ENCODE results near the gene HBA2. TPM values are rescaled to one million over a fixed set of nuclear protein-coding genes. Genes with fewer than 3 reads are reported as not detected.

Gene HBA2
- total and polyA plus RNA-seq, 4 experiments from 2014 or later = 0.75 to 1.1 (median 0.83) TPM; not detected in 1

DNA sequence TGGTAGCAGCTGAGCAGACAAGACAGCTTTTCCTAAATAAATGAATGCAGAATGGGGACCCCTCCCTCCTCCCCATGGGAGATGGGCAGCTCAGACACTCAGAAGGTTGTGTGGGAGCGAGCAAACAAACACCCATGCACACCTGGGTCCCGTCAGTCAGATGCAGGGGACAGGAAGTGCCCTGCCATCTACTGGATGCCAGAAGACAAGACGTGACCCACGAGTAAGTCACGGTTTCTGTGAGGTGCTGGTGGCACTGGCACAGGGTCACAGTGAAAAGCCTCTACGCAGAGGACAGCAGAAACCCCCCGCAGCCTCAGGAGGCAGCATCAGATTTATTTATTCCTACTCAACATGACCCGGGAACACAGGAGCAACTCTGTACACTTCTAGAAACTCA, 16.0 kb downstream of the HBA2 start:
- H3K36me3 ChIP-seq (ENCODE audit: insufficient read depth, low read length) = peaks cover 41% of the 10 kb centered on the region
- ChIA-PET CTCF (ENCODE audit: partially characterized antibody) (interaction anchor here (0.7 to 1.2 kb wide), 2 partner anchors 123 to 138 kb away, joined by 3 to 5 read pairs; no protein-coding TSS in a partner anchor), POLR2A (ENCODE audit: partially characterized antibody) (no interaction called here)
- H3K27me3 ChIP-seq (ENCODE audit: insufficient read depth, low read length) = no peaks in the 10 kb centered on the region
- peak in 2 of 5 donors; percentile 21 to 28 for DNase-seq
- Mint-ChIP-seq H3K36me3 (peaks cover 24 to 47% of the 10 kb centered on the region in 2 donors), H3K4me1 (peaks cover 0 to 4% (median 3%) of the 10 kb centered on the region in 4 donors), H3K27ac (peak overlapping the region in 5 of 7 donors; percentile 22 to 78 (median 72)), H3K27me3 (no peaks in the 10 kb centered on the region), H3K9me3 (peaks cover 0 to 2% (median 0%) of the 10 kb centered on the region in 8 donors), H3K4me3 (no peak overlapping the region)
- intact Hi-C loops (cut with micrococcal nuclease) = no loop called here
- no peak overlapping the region for H3K4me3 ChIP-seq (ENCODE audit: low read length in 2 of 2)
- H3K4me1 ChIP-seq (ENCODE audit: insufficient read depth, low read length) = no peaks in the 10 kb centered on the region
- no peaks in the 10 kb centered on the region for H3K9me3 ChIP-seq (ENCODE audit: control insufficient read depth in 1 of 2, low read length in 2 of 2)
- no peak overlapping the region for H3K27ac ChIP-seq (ENCODE audit: low read depth, low read length)

GRCh38 chr16:189604-190186, 17.0 kb downstream of the HBA2 start:
- intact Hi-C loops (cut with micrococcal nuclease) = no loop called here
- H3K27ac Mint-ChIP-seq = peak overlapping the region in 1 of 7 donors; percentile 14

DNA sequence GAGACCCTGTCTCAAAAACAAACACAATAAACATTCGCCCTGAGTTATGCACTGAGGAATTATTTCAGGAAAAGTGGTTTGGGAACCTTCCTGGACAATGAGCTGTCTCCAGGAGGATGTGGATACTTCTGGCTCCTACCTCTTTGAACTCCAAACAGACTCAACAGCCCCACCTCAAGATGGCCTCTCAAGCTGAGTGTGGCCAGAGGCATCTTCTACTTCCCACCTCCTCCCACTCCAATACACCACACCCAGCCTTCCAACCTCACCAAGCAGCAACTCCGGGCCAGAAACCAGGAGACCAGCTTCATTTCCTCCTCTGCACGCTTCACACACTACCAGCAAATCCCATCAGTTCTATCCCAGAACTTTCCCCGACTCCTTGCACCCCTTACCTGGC, 19.2 kb downstream of the HBA2 start:
- H3K9me3 Mint-ChIP-seq = peaks cover 0 to 2% (median 0%) of the 10 kb centered on the region in 8 donors
- no peak overlapping the region for H3K4me3 Mint-ChIP-seq
- H3K27ac Mint-ChIP-seq = peak overlapping the region in 5 of 7 donors; percentile 19 to 60 (median 36)
- peaks cover 29 to 72% of the 10 kb centered on the region in 2 donors for H3K36me3 Mint-ChIP-seq
- no peak overlapping the region for H3K4me3 ChIP-seq (ENCODE audit: low read length in 2 of 2)
- H3K27me3 Mint-ChIP-seq = no peaks in the 10 kb centered on the region
- intact Hi-C loops (cut with micrococcal nuclease) = no loop called here
- ChIA-PET CTCF (ENCODE audit: partially characterized antibody) (interaction anchor here (0.5 to 2.0 kb wide), 5 partner anchors 9 to 306 kb away, joined by 3 to 5 read pairs (median 4); no protein-coding TSS in a partner anchor), POLR2A (ENCODE audit: partially characterized antibody) (interaction anchor here (0.6 kb wide), 1 partner anchor 38 kb away, joined by 3 read pairs; the partner anchor contains the start of gene LUC7L)
- H3K36me3 ChIP-seq (ENCODE audit: insufficient read depth, low read length) = peaks cover 60% of the 10 kb centered on the region
- no peaks in the 10 kb centered on the region for H3K9me3 ChIP-seq (ENCODE audit: control insufficient read depth in 1 of 2, low read length in 2 of 2)
- H3K27me3 ChIP-seq (ENCODE audit: insufficient read depth, low read length) = no peaks in the 10 kb centered on the region
- DNase-seq = no peak
- H3K4me1 Mint-ChIP-seq = peaks cover 0 to 4% (median 3%) of the 10 kb centered on the region in 4 donors
- H3K4me1 ChIP-seq (ENCODE audit: insufficient read depth, low read length) = no peaks in the 10 kb centered on the region
- no peak overlapping the region for H3K27ac ChIP-seq (ENCODE audit: low read depth, low read length)

More at GRCh38 chr16:189604-190186, 17.0 kb downstream of the HBA2 start:
- no peak for DNase-seq
- H3K9me3 ChIP-seq (ENCODE audit: control insufficient read depth in 1 of 2, low read length in 2 of 2) = no peaks in the 10 kb centered on the region
- H3K36me3 Mint-ChIP-seq = peaks cover 25 to 55% of the 10 kb centered on the region in 2 donors
- H3K36me3 ChIP-seq (ENCODE audit: insufficient read depth, low read length) = peaks cover 49% of the 10 kb centered on the region
- peaks cover 0 to 4% (median 3%) of the 10 kb centered on the region in 4 donors for H3K4me1 Mint-ChIP-seq
- ChIA-PET POLR2A (ENCODE audit: partially characterized antibody) (no interaction called here), CTCF (ENCODE audit: partially characterized antibody) (no interaction called here)
- no peak overlapping the region for H3K27ac ChIP-seq (ENCODE audit: low read depth, low read length)
- H3K27me3 ChIP-seq (ENCODE audit: insufficient read depth, low read length) = no peaks in the 10 kb centered on the region
- H3K4me3 Mint-ChIP-seq = no peak overlapping the region
- no peak overlapping the region for H3K4me3 ChIP-seq (ENCODE audit: low read length in 2 of 2)
- peaks cover 0 to 2% (median 0%) of the 10 kb centered on the region in 8 donors for H3K9me3 Mint-ChIP-seq
- no peaks in the 10 kb centered on the region for H3K27me3 Mint-ChIP-seq
- no peaks in the 10 kb centered on the region for H3K4me1 ChIP-seq (ENCODE audit: insufficient read depth, low read length)

- Mint-ChIP-seq H3K4me1 (peaks cover 0 to 4% (median 3%) of the 10 kb centered on the region in 4 donors), H3K27me3 (no peaks in the 10 kb centered on the region), H3K4me3 (no peak overlapping the region), H3K9me3 (no peaks in the 10 kb centered on the region), H3K36me3 (peaks cover 34 to 75% of the 10 kb centered on the region in 2 donors), H3K27ac (peak overlapping the region in 1 of 7 donors; percentile 62)
- Histone ChIP-seq H3K4me3 (ENCODE audit: low read length in 2 of 2) (no peak overlapping the region), H3K27ac (ENCODE audit: low read depth, low read length) (no peak overlapping the region), H3K27me3 (ENCODE audit: insufficient read depth, low read length) (no peaks in the 10 kb centered on the region), H3K4me1 (ENCODE audit: insufficient read depth, low read length) (no peaks in the 10 kb centered on the region), H3K9me3 (ENCODE audit: control insufficient read depth in 1 of 2, low read length in 2 of 2) (no peaks in the 10 kb centered on the region), H3K36me3 (ENCODE audit: insufficient read depth, low read length) (peaks cover 66% of the 10 kb centered on the region)
- intact Hi-C loops (cut with micrococcal nuclease) = no loop called here
- ChIA-PET CTCF (ENCODE audit: partially characterized antibody) (interaction anchor here (1.1 to 2.0 kb wide), 2 partner anchors 11 to 96 kb away, joined by 5 read pairs; no protein-coding TSS in a partner anchor), POLR2A (ENCODE audit: partially characterized antibody) (interaction anchor here (0.6 kb wide), 1 partner anchor 188 kb away, joined by 5 read pairs; no protein-coding TSS in a partner anchor)
- DNase-seq = no peak
Measured at GRCh38 chr16:192686-193085, 20.0 kb downstream of the HBA2 start.

GRCh38 chr16:193441-193840, 20.8 kb downstream of the HBA2 start:
- Histone ChIP-seq H3K27ac (ENCODE audit: low read depth, low read length) (no peak overlapping the region), H3K36me3 (ENCODE audit: insufficient read depth, low read length) (peaks cover 70% of the 10 kb centered on the region), H3K4me1 (ENCODE audit: insufficient read depth, low read length) (no peaks in the 10 kb centered on the region), H3K9me3 (ENCODE audit: control insufficient read depth in 1 of 2, low read length in 2 of 2) (no peaks in the 10 kb centered on the region), H3K27me3 (ENCODE audit: insufficient read depth, low read length) (no peaks in the 10 kb centered on the region), H3K4me3 (ENCODE audit: low read length in 2 of 2) (no peak overlapping the region)
- peaks cover 36 to 77% of the 10 kb centered on the region in 2 donors for H3K36me3 Mint-ChIP-seq
- H3K4me1 Mint-ChIP-seq = peaks cover 0 to 4% (median 3%) of the 10 kb centered on the region in 4 donors
- ChIA-PET CTCF (ENCODE audit: partially characterized antibody) (no interaction called here), POLR2A (ENCODE audit: partially characterized antibody) (no interaction called here)
- DNase-seq = no peak
- intact Hi-C loops (cut with micrococcal nuclease) = no loop called here
- H3K27me3 Mint-ChIP-seq = no peaks in the 10 kb centered on the region
- H3K27ac Mint-ChIP-seq = no peak overlapping the region
- H3K9me3 Mint-ChIP-seq = no peaks in the 10 kb centered on the region
- no peak overlapping the region for H3K4me3 Mint-ChIP-seq

GRCh38 chr16:194516-194915, 21.8 kb downstream of the HBA2 start:
- no peaks in the 10 kb centered on the region for H3K9me3 ChIP-seq (ENCODE audit: control insufficient read depth in 1 of 2, low read length in 2 of 2)
- peaks cover 71% of the 10 kb centered on the region for H3K36me3 ChIP-seq (ENCODE audit: insufficient read depth, low read length)
- no peak overlapping the region for H3K4me3 Mint-ChIP-seq
- H3K27ac ChIP-seq (ENCODE audit: low read depth, low read length) = no peak overlapping the region
- DNase-seq = no peak
- H3K36me3 Mint-ChIP-seq = peaks cover 37 to 74% of the 10 kb centered on the region in 2 donors
- ChIA-PET CTCF (ENCODE audit: partially characterized antibody) (no interaction called here), POLR2A (ENCODE audit: partially characterized antibody) (no interaction called here)
- no peak overlapping the region for H3K4me3 ChIP-seq (ENCODE audit: low read length in 2 of 2)
- H3K4me1 ChIP-seq (ENCODE audit: insufficient read depth, low read length) = no peaks in the 10 kb centered on the region
- no peaks in the 10 kb centered on the region for H3K27me3 ChIP-seq (ENCODE audit: insufficient read depth, low read length)
- H3K4me1 Mint-ChIP-seq = no peaks in the 10 kb centered on the region
- no peaks in the 10 kb centered on the region for H3K9me3 Mint-ChIP-seq
- intact Hi-C loops (cut with micrococcal nuclease) = no loop called here
- H3K27me3 Mint-ChIP-seq = no peaks in the 10 kb centered on the region
- peak overlapping the region in 1 of 7 donors; percentile 15 for H3K27ac Mint-ChIP-seq

GRCh38 chr16:200388-200787, 27.7 kb downstream of the HBA2 start:
- H3K4me1 ChIP-seq (ENCODE audit: insufficient read depth, low read length) = no peaks in the 10 kb centered on the region
- Mint-ChIP-seq H3K4me1 (no peaks in the 10 kb centered on the region), H3K27me3 (no peaks in the 10 kb centered on the region), H3K36me3 (peaks cover 32 to 54% of the 10 kb centered on the region in 2 donors), H3K9me3 (no peaks in the 10 kb centered on the region), H3K27ac (no peak overlapping the region), H3K4me3 (no peak overlapping the region)
- no peak for DNase-seq
- H3K4me3 ChIP-seq (ENCODE audit: low read length in 2 of 2) = no peak overlapping the region
- intact Hi-C loops (cut with micrococcal nuclease) = no loop called here
- ChIA-PET POLR2A (ENCODE audit: partially characterized antibody) (no interaction called here), CTCF (ENCODE audit: partially characterized antibody) (no interaction called here)
- H3K27ac ChIP-seq (ENCODE audit: low read depth, low read length) = no peak overlapping the region
- no peaks in the 10 kb centered on the region for H3K27me3 ChIP-seq (ENCODE audit: insufficient read depth, low read length)
- H3K36me3 ChIP-seq (ENCODE audit: insufficient read depth, low read length) = peaks cover 43% of the 10 kb centered on the region
- H3K9me3 ChIP-seq (ENCODE audit: control insufficient read depth in 1 of 2, low read length in 2 of 2) = no peaks in the 10 kb centered on the region
